ENCODE results near the gene GSTT2.
"Not testable (repeated sequence)": the region's sequence is repeated elsewhere in the genome, so short reads cannot be mapped to it uniquely, and the experiment has no call there.

- not testable (repeated sequence) for TF ChIP-seq CTCF (IDR thresholded peaks at IDR 0.05; ENCODE audit: borderline replicate concordance, extremely low read depth, low read length, poor library complexity, severe bottlenecking); EZH2 (IDR thresholded peaks at IDR 0.05; ENCODE audit: borderline replicate concordance, low read depth, low read length, severe bottlenecking)
Measured at GRCh38 chr22:23947391-23947790, 32.5 kb upstream of the GSTT2 start.

All from DND-41 (cell line).